IMR-90 (cell line): ENCODE results near the gene PCK1. TPM values are rescaled to one million over a fixed set of nuclear protein-coding genes. Genes with fewer than 3 reads are reported as not detected.

Experiments used
- ATAC-seq: fragments of 200-7000 bp; cut with Tn5 transposase; 2 replicates; pipeline ENCODE4 v1.9.1; 2020; ENCODE audit warnings: low read depth, mild to moderate bottlenecking, moderate library complexity
- BruUV-seq: library from RNA; stranded (reverse); fragments of 400-500 nt; replicated peaks from 2 replicates; lab custom pipeline; 2021; lab: Mats Ljungman, UMichigan
- CTCF ChIA-PET: fragments of 300-600 bp; formaldehyde crosslinking; extraction: SDS; loops from one replicate; lab custom pipeline; 2021; ENCODE audit warnings: antibody characterized with exemption; lab: Yijun Ruan, JAX
- POLR2A ChIA-PET: fragments of 300-600 bp; sonication (Branson Sonifier 250); formaldehyde crosslinking; loops from one replicate; lab custom pipeline; 2022; ENCODE audit warnings: antibody characterized with exemption; ENCODE audit not compliant: unreplicated experiment; lab: Charles Lee
- DNase-seq: peaks from one replicate; pipeline ENCODE4 v3.0.0; 2013
- H2AFZ ChIP-seq: replicated peaks from 2 replicates; pipeline ENCODE3; 2013; ENCODE audit warnings: low read length, mild to moderate bottlenecking; ENCODE audit not compliant: poor library complexity
- H2AK5ac ChIP-seq: 2 replicates; pipeline ENCODE4 v1.6.1; 2013; ENCODE audit warnings: low read depth, low read length, inconsistent platforms
- H2AK9ac ChIP-seq: replicated peaks from 2 replicates; pipeline ENCODE3; 2013; ENCODE audit warnings: mild to moderate bottlenecking, low read depth, low read length, moderate library complexity; ENCODE audit not compliant: poor library complexity
- H2BK120ac ChIP-seq: 2 replicates; pipeline ENCODE4 v1.6.1; 2013; ENCODE audit warnings: low read depth, low read length, inconsistent platforms
- H2BK15ac ChIP-seq: 3 replicates; pipeline ENCODE4 v1.6.1; 2013; ENCODE audit warnings: low read depth, low read length, inconsistent platforms
- H2BK20ac ChIP-seq: 2 replicates; pipeline ENCODE4 v1.6.1; 2013; ENCODE audit warnings: low read depth, mild to moderate bottlenecking, inconsistent platforms, low read length, moderate library complexity
- H2BK5ac ChIP-seq: 2 replicates; pipeline ENCODE4 v1.6.1; 2013; ENCODE audit warnings: mild to moderate bottlenecking, low read depth, low read length, inconsistent platforms; ENCODE audit not compliant: poor library complexity, severe bottlenecking
- H3K14ac ChIP-seq: replicated peaks from 2 replicates; pipeline ENCODE4 v1.6.1; 2013; ENCODE audit warnings: low read depth, low read length, inconsistent platforms
- H3K18ac ChIP-seq: 2 replicates; pipeline ENCODE4 v1.6.1; 2013; ENCODE audit warnings: low read depth, low read length, control low read depth
- H3K23ac ChIP-seq: 2 replicates; pipeline ENCODE4 v1.6.1; 2013; ENCODE audit warnings: low read depth, low read length, inconsistent platforms
- H3K27ac ChIP-seq: 2 replicates; pipeline ENCODE4 v1.5.1; 2013; ENCODE audit warnings: mild to moderate bottlenecking, control low read depth, low read length; ENCODE audit not compliant: insufficient read depth
- H3K27me3 ChIP-seq: 2 replicates; pipeline ENCODE4 v1.6.1; 2013; ENCODE audit warnings: low read length; ENCODE audit not compliant: control insufficient read depth, insufficient read depth
- H3K36me3 ChIP-seq: 2 replicates; pipeline ENCODE4 v1.6.1; 2013; ENCODE audit warnings: low read length, mixed read lengths; ENCODE audit not compliant: control insufficient read depth, insufficient read depth
- H3K4ac ChIP-seq: 2 replicates; pipeline ENCODE4 v1.6.1; 2013; ENCODE audit warnings: low read depth, low read length, inconsistent platforms
- H3K4me1 ChIP-seq: 2 replicates; pipeline ENCODE4 v1.6.1; 2013; ENCODE audit warnings: low read length, mixed read lengths; ENCODE audit not compliant: control insufficient read depth, insufficient read depth
- H3K4me2 ChIP-seq: 2 replicates; pipeline ENCODE4 v1.6.1; 2013; ENCODE audit warnings: low read depth, mild to moderate bottlenecking, control low read depth, low read length, moderate library complexity
- H3K4me3 ChIP-seq: 2 replicates; pipeline ENCODE4 v1.5.1; 2013; ENCODE audit warnings: low read depth, mild to moderate bottlenecking, control low read depth, low read length, moderate library complexity; ENCODE audit not compliant: insufficient read depth
- H3K56ac ChIP-seq: 2 replicates; pipeline ENCODE4 v1.6.1; 2013; ENCODE audit warnings: low read length, inconsistent platforms; ENCODE audit not compliant: insufficient read depth; ENCODE audit errors: extremely low read depth
- H3K79me1 ChIP-seq, 2 experiments: 2 replicates each; pipeline ENCODE4 v1.6.1; 2013; ENCODE audit warnings: low read length in 2 of 2, inconsistent platforms in 1 of 2, low read depth in 1 of 2
- H3K9ac ChIP-seq: 2 replicates; pipeline ENCODE4 v1.6.1; 2013; ENCODE audit warnings: low read depth, low read length, control low read depth
- H3K9me1 ChIP-seq: 2 replicates; pipeline ENCODE4 v1.6.1; 2013; ENCODE audit warnings: low read length, inconsistent platforms; ENCODE audit not compliant: insufficient read depth
- H3K9me3 ChIP-seq: 2 replicates; pipeline ENCODE4 v1.6.1; 2013; ENCODE audit warnings: low read length; ENCODE audit not compliant: control insufficient read depth, insufficient read depth
- H4K20me1 ChIP-seq: 2 replicates; pipeline ENCODE4 v1.6.1; 2013; ENCODE audit warnings: low read length, inconsistent platforms; ENCODE audit not compliant: insufficient read depth
- H4K5ac ChIP-seq: 2 replicates; pipeline ENCODE4 v1.6.1; 2013; ENCODE audit warnings: mild to moderate bottlenecking, low read depth, low read length, control low read depth
- H4K8ac ChIP-seq, 2 experiments: 2 replicates each; pipeline ENCODE4 v1.6.1; 2013; ENCODE audit warnings: low read depth in 2 of 2, low read length in 2 of 2, control low read depth in 1 of 2, inconsistent platforms in 1 of 2
- H4K91ac ChIP-seq: 2 replicates; pipeline ENCODE4 v1.6.1; 2013; ENCODE audit warnings: low read depth, low read length, inconsistent platforms; ENCODE audit not compliant: insufficient read depth
- BHLHE40 ChIP-seq: fragments of 150-350 bp; IDR thresholded peaks from 2 replicates; pipeline ENCODE4 v1.6.1; 2016; ENCODE audit warnings: mild to moderate bottlenecking, low read depth, low read length
- CEBPB ChIP-seq: IDR thresholded peaks from 2 replicates; pipeline ENCODE4 v1.6.1; 2012; ENCODE audit warnings: low read depth, low read length, improper control_type of control experiment
- CHD1 ChIP-seq: IDR thresholded peaks from 2 replicates; pipeline ENCODE4 v1.6.1; 2012; ENCODE audit warnings: low read depth, low read length, improper control_type of control experiment
- CTCF ChIP-seq: conservative IDR thresholded peaks from 2 replicates; pipeline ENCODE4 v1.5.1; 2012; ENCODE audit warnings: mild to moderate bottlenecking, low read depth, low read length, improper control_type of control experiment
- FOS ChIP-seq: fragments of 150-350 bp; IDR thresholded peaks from 2 replicates; pipeline ENCODE4 v1.6.1; 2016; ENCODE audit warnings: low read depth, low read length
- MAFK ChIP-seq: IDR thresholded peaks from 2 replicates; pipeline ENCODE4 v1.6.1; 2012; ENCODE audit warnings: low read depth, low read length, improper control_type of control experiment
- MAZ ChIP-seq: IDR thresholded peaks from 2 replicates; pipeline ENCODE4 v1.6.1; 2012; ENCODE audit warnings: low read depth, mild to moderate bottlenecking, low read length, improper control_type of control experiment, moderate library complexity, borderline replicate concordance
- MXI1 ChIP-seq: IDR thresholded peaks from 2 replicates; pipeline ENCODE4 v1.6.1; 2012; ENCODE audit warnings: low read depth, mild to moderate bottlenecking, low read length, moderate library complexity, borderline replicate concordance
- NFE2L2 ChIP-seq: fragments of 150-350 bp; IDR thresholded peaks from 2 replicates; pipeline ENCODE4 v1.6.1; 2016; ENCODE audit warnings: low read depth, mild to moderate bottlenecking, low read length
- POLR2A ChIP-seq: IDR thresholded peaks from 2 replicates; pipeline ENCODE4 v1.6.1; 2012; ENCODE audit warnings: mild to moderate bottlenecking, low read depth, low read length
- RAD21 ChIP-seq: IDR thresholded peaks from 2 replicates; pipeline ENCODE4 v1.6.1; 2012; ENCODE audit warnings: low read length, improper control_type of control experiment
- RCOR1 ChIP-seq: IDR thresholded peaks from 2 replicates; pipeline ENCODE4 v1.6.1; 2012; ENCODE audit warnings: mild to moderate bottlenecking, low read length, improper control_type of control experiment; ENCODE audit not compliant: insufficient replicate concordance
- SMC3 ChIP-seq: fragments of 150-350 bp; IDR thresholded peaks from 2 replicates; pipeline ENCODE4 v1.6.1; 2016; ENCODE audit warnings: low read depth, mild to moderate bottlenecking, antibody characterized with exemption, low read length, moderate library complexity
- WGBS, 2 experiments: methylation state at CpG; one replicate each; pipeline versions ENCODE4 v1.1.5 to v1.1.7; 2013; ENCODE audit warnings: missing lambda C conversion rate in 2 of 2; ENCODE audit not compliant: insufficient read length in 1 of 2; ENCODE audit errors: extremely low coverage in 2 of 2; 5-methylcytosine and 5-hydroxymethylcytosine counted together
- dilution Hi-C: fragments of 300-500 bp; cut with HindIII; formaldehyde crosslinking; loops from one replicate; pipeline ENCODE4 v1.14.3; 2018; ENCODE audit warnings: low sequenced_read_pairs; ENCODE audit not compliant: unreplicated experiment
- in situ Hi-C: fragments of 300-500 bp; cut with MboI; formaldehyde crosslinking; loops from 3 replicates; pipeline ENCODE4 v1.14.3; 2019; ENCODE audit warnings: low sequenced_read_pairs, inconsistent platforms, mixed read lengths
- intact Hi-C: fragments of 100-400 bp; cut with micrococcal nuclease; formaldehyde crosslinking; loops from 2 replicates; pipeline ENCODE4 v1.10.0; 2022
- polyA plus RNA-seq, 3 experiments: library from polyadenylated mRNA; depleted of rRNA; stranded (reverse); fragments of >200 nt; gene quantifications; 2 replicates each; pipeline ENCODE4 v1.2.3, GENCODE V29; 2012; ENCODE audit warnings: low replicate concordance in 1 of 3
- total RNA-seq: library from RNA; depleted of rRNA; stranded (reverse); fragments of >200 nt; gene quantifications from 2 replicates; pipeline ENCODE4 v1.2.3, GENCODE V29; 2012
- TF ChIP-seq, protein P1 (sequence below): fragments of 150-350 bp; IDR thresholded peaks from 2 replicates; pipeline ENCODE4 v1.6.1; 2016; ENCODE audit warnings: low read depth, mild to moderate bottlenecking, low read length, moderate library complexity, borderline replicate concordance

Gene PCK1
- total and polyA plus RNA-seq, 2 of the 4 experiments (the other 2 are of a cell fraction) = not detected

- no CpG with 5 or more reads among the region's 5 CpGs for WGBS, 2 experiments
- no peak overlapping the region for H2AK5ac ChIP-seq
- in situ Hi-C loops = loop anchor here (10.0 kb wide), 1 partner anchor 579 kb away; no protein-coding TSS in a partner anchor
Observed at GRCh38 chr20:57605878-57606277, 45.0 kb downstream of the PCK1 start.

More at GRCh38 chr20:57605878-57606277, 45.0 kb downstream of the PCK1 start:
- H3K23ac ChIP-seq = no peak overlapping the region
- no peak overlapping the region for H3K4me2 ChIP-seq
- no peak overlapping the region for H3K4me3 ChIP-seq
- no peak overlapping the region for H2AFZ ChIP-seq
- H4K20me1 ChIP-seq = no peaks in the 10 kb centered on the region
- no peak overlapping the region for H2BK120ac ChIP-seq
- dilution Hi-C loops (no loop called here), intact Hi-C loops (no loop called here)
- no peak overlapping the region for H2BK5ac ChIP-seq
- no peak for TF ChIP-seq POLR2A
- no peak for TF ChIP-seq CHD1
- TF ChIP-seq RAD21 = no peak
- TF ChIP-seq, protein P1, sequence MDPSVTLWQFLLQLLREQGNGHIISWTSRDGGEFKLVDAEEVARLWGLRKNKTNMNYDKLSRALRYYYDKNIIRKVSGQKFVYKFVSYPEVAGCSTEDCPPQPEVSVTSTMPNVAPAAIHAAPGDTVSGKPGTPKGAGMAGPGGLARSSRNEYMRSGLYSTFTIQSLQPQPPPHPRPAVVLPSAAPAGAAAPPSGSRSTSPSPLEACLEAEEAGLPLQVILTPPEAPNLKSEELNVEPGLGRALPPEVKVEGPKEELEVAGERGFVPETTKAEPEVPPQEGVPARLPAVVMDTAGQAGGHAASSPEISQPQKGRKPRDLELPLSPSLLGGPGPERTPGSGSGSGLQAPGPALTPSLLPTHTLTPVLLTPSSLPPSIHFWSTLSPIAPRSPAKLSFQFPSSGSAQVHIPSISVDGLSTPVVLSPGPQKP = no peak
- no peak for TF ChIP-seq MAZ
- no peak for TF ChIP-seq BHLHE40
- no peak for TF ChIP-seq CTCF
- no peak for TF ChIP-seq SMC3
- TF ChIP-seq FOS = no peak
- TF ChIP-seq RCOR1 = no peak
- no peak for TF ChIP-seq MAFK
- no peak for TF ChIP-seq NFE2L2
- TF ChIP-seq CEBPB = no peak
- no peak for TF ChIP-seq MXI1
- no peaks in the 10 kb centered on the region for H3K79me1 ChIP-seq
- H3K36me3 ChIP-seq = no peaks in the 10 kb centered on the region
- no peaks in the 10 kb centered on the region for H3K4me1 ChIP-seq
- no peak overlapping the region for H2AK9ac ChIP-seq
- no peaks in the 10 kb centered on the region for H3K9me1 ChIP-seq
- H4K91ac ChIP-seq = no peak overlapping the region
- H3K18ac ChIP-seq = no peak overlapping the region
- ATAC-seq (no peak), DNase-seq (no peak)
- no peak overlapping the region for H4K8ac ChIP-seq
- ChIA-PET POLR2A (interaction anchor here (0.8 kb wide), 1 partner anchor 1249 kb away, joined by 4 read pairs; no protein-coding TSS in a partner anchor), CTCF (no interaction called here)
- no peak overlapping the region for H3K14ac ChIP-seq
- no peak overlapping the region for H3K56ac ChIP-seq
- H2BK15ac ChIP-seq = no peak overlapping the region
- H3K27ac ChIP-seq = no peak overlapping the region
- no peak overlapping the region for H3K4ac ChIP-seq
- no peak overlapping the region for H2BK20ac ChIP-seq
- H4K5ac ChIP-seq = no peak overlapping the region
- H3K9ac ChIP-seq = no peak overlapping the region
- H3K27me3 ChIP-seq = peaks cover 6% of the 10 kb centered on the region
- no TSS peak for BruUV-seq
- no peaks in the 10 kb centered on the region for H3K9me3 ChIP-seq
